ENCODE data around the gene IL34.

The IL34 gene

GRCh38 chr16:70659953-70660671 lies 13.8 kb downstream of the IL34 start:
- no peak overlapping the region for H3K4me3 ChIP-seq (ENCODE audit: low read depth, low read length)
- TF ChIP-seq CTCF (IDR thresholded peaks at IDR 0.05; ENCODE audit: low read depth, low read length), result no peak

GRCh38 chr16:70660672-70661350 lies 14.5 kb downstream of the IL34 start:
- TF ChIP-seq CTCF (IDR thresholded peaks at IDR 0.05; ENCODE audit: low read depth, low read length), result no peak
- H3K4me3 ChIP-seq (ENCODE audit: low read depth, low read length), result no peak overlapping the region

GRCh38 chr16:70661534-70661917 lies 15.2 kb downstream of the IL34 start:
- no peak for TF ChIP-seq CTCF (IDR thresholded peaks at IDR 0.05; ENCODE audit: low read depth, low read length)
- H3K4me3 ChIP-seq (ENCODE audit: low read depth, low read length), result no peak overlapping the region

- no peak for TF ChIP-seq CTCF (IDR thresholded peaks at IDR 0.05; ENCODE audit: low read depth, low read length)
- H3K4me3 ChIP-seq (ENCODE audit: low read depth, low read length), result no peak overlapping the region
Observed at GRCh38 chr16:70661918-70662641, 15.7 kb downstream of the IL34 start.

GRCh38 chr16:70662991-70663523 lies 16.7 kb downstream of the IL34 start:
- no peak for TF ChIP-seq CTCF (IDR thresholded peaks at IDR 0.05; ENCODE audit: low read depth, low read length)
- H3K4me3 ChIP-seq (ENCODE audit: low read depth, low read length), result no peak overlapping the region

- no peak for TF ChIP-seq CTCF (IDR thresholded peaks at IDR 0.05; ENCODE audit: low read depth, low read length)
Observed at GRCh38 chr16:70663524-70664324, 17.4 kb downstream of the IL34 start.

More at GRCh38 chr16:70663524-70664324, 17.4 kb downstream of the IL34 start:
- H3K4me3 ChIP-seq (ENCODE audit: low read depth, low read length), result no peak overlapping the region

All from WI38 (cell line).